ENCODE data around the gene SCFD2.
"Not testable (repeated sequence)": the region's sequence is repeated elsewhere in the genome, so short reads cannot be mapped to it uniquely, and the experiment has no call there.

Gene SCFD2

GRCh38 chr4:53013873-53014775, 351.7 kb downstream of the SCFD2 start:
- no peak for DNase-seq (ENCODE audit: low spot score)

GRCh38 chr4:53012738-53013137, 353.1 kb downstream of the SCFD2 start:
- DNase-seq (ENCODE audit: low spot score): no peak

GRCh38 chr4:53011259-53011905, 354.5 kb downstream of the SCFD2 start:
- no peak for DNase-seq (ENCODE audit: low spot score)

- no peak for DNase-seq (ENCODE audit: low spot score)
Measured at GRCh38 chr4:53010318-53010717, 355.5 kb downstream of the SCFD2 start.

- DNase-seq (ENCODE audit: low spot score): no peak
Measured at GRCh38 chr4:53009824-53010223, 356.0 kb downstream of the SCFD2 start.

- no peak for DNase-seq (ENCODE audit: low spot score)
Measured at GRCh38 chr4:53007024-53007423, 358.8 kb downstream of the SCFD2 start.

GRCh38 chr4:53005808-53006207, 360.1 kb downstream of the SCFD2 start:
- no peak for DNase-seq (ENCODE audit: low spot score)

GRCh38 chr4:53005149-53005546, 360.7 kb downstream of the SCFD2 start:
- DNase-seq (ENCODE audit: low spot score): no peak

GRCh38 chr4:53004497-53005148, 361.2 kb downstream of the SCFD2 start:
- no peak for DNase-seq (ENCODE audit: low spot score)

GRCh38 chr4:53003959-53004358, 361.9 kb downstream of the SCFD2 start:
- DNase-seq (ENCODE audit: low spot score): no peak

- no peak for DNase-seq (ENCODE audit: low spot score)
Measured at GRCh38 chr4:53000560-53000959, 365.3 kb downstream of the SCFD2 start.

- no peak for DNase-seq (ENCODE audit: low spot score)
Measured at GRCh38 chr4:52999626-53000025, 366.2 kb downstream of the SCFD2 start.

- no peak for DNase-seq (ENCODE audit: low spot score)
Measured at GRCh38 chr4:52998413-52998812, 367.4 kb downstream of the SCFD2 start.

- DNase-seq (ENCODE audit: low spot score): no peak
Measured at GRCh38 chr4:52997132-52997416, 368.8 kb downstream of the SCFD2 start.

GRCh38 chr4:52996261-52997131, 369.4 kb downstream of the SCFD2 start:
- DNase-seq (ENCODE audit: low spot score): no peak

GRCh38 chr4:52995360-52996030, 370.4 kb downstream of the SCFD2 start:
- DNase-seq (ENCODE audit: low spot score): no peak

- DNase-seq (ENCODE audit: low spot score): no peak
Measured at GRCh38 chr4:52994567-52994966, 371.3 kb downstream of the SCFD2 start.

GRCh38 chr4:52993771-52994170, 372.1 kb downstream of the SCFD2 start:
- no peak for DNase-seq (ENCODE audit: low spot score)

- DNase-seq (ENCODE audit: low spot score): not testable (repeated sequence)
Measured at GRCh38 chr4:52992551-52992950, 373.3 kb downstream of the SCFD2 start.

GRCh38 chr4:52991472-52991871, 374.4 kb downstream of the SCFD2 start:
- no peak for DNase-seq (ENCODE audit: low spot score)

GRCh38 chr4:52990706-52991105, 375.2 kb downstream of the SCFD2 start:
- DNase-seq (ENCODE audit: low spot score): no peak

- no peak for DNase-seq (ENCODE audit: low spot score)
Measured at GRCh38 chr4:52989865-52990264, 376.0 kb downstream of the SCFD2 start.
